KMS-11 (cell line): ENCODE measurements around the gene CACNG4.

Experiments used
- H2AFZ ChIP-seq: fragments of 200-600 bp; sonication (generic); 2 replicates; pipeline ENCODE4 v1.6.1; 2016; ENCODE audit warnings: antibody characterized with exemption, mixed run types, low read depth
- H3K27ac ChIP-seq: fragments of 200-600 bp; sonication (generic); 2 replicates; pipeline ENCODE4 v1.6.1; 2016; ENCODE audit warnings: mild to moderate bottlenecking, mixed run types
- H3K27me3 ChIP-seq: fragments of 200-600 bp; sonication (generic); 2 replicates; pipeline ENCODE4 v1.6.1; 2017; ENCODE audit warnings: mild to moderate bottlenecking, low read depth, mixed run types, moderate library complexity; ENCODE audit not compliant: insufficient read depth
- H3K36me3 ChIP-seq: fragments of 200-600 bp; sonication (generic); 2 replicates; pipeline ENCODE4 v1.6.1; 2017; ENCODE audit warnings: mild to moderate bottlenecking, mixed run types; ENCODE audit not compliant: insufficient read depth
- H3K4me1 ChIP-seq: fragments of 200-600 bp; sonication (generic); 2 replicates; pipeline ENCODE4 v1.6.1; 2016; ENCODE audit warnings: mild to moderate bottlenecking, low read depth, mixed run types; ENCODE audit not compliant: poor library complexity, severe bottlenecking
- H3K4me2 ChIP-seq: fragments of 200-600 bp; sonication (generic); 2 replicates; pipeline ENCODE4 v1.7.0; 2016; ENCODE audit warnings: mild to moderate bottlenecking, mixed run types
- H3K4me3 ChIP-seq: fragments of 200-600 bp; sonication (generic); IDR thresholded peaks from 2 replicates; pipeline ENCODE4 v1.6.1; 2017; ENCODE audit warnings: low read depth, low read length, mixed read lengths; ENCODE audit not compliant: insufficient read depth
- H3K79me2 ChIP-seq: fragments of 200-600 bp; sonication (generic); 2 replicates; pipeline ENCODE4 v1.6.1; 2016; ENCODE audit warnings: low read depth, mixed run types; ENCODE audit not compliant: insufficient read depth
- H3K9ac ChIP-seq: fragments of 200-600 bp; sonication (generic); 2 replicates; pipeline ENCODE4 v1.6.1; 2016; ENCODE audit warnings: mild to moderate bottlenecking, mixed run types
- H4K20me1 ChIP-seq: fragments of 200-600 bp; sonication (generic); 2 replicates; pipeline ENCODE4 v1.6.1; 2016; ENCODE audit warnings: mild to moderate bottlenecking, mixed run types; ENCODE audit not compliant: insufficient read depth
- TF ChIP-seq, protein P1 (sequence below): fragments of 200-600 bp; sonication (generic); conservative IDR thresholded peaks from 2 replicates; pipeline ENCODE4 v1.6.1; 2017; ENCODE audit warnings: low read depth, mild to moderate bottlenecking, antibody characterized with exemption, low read length, moderate library complexity, mixed read lengths

The CACNG4 gene

DNA sequence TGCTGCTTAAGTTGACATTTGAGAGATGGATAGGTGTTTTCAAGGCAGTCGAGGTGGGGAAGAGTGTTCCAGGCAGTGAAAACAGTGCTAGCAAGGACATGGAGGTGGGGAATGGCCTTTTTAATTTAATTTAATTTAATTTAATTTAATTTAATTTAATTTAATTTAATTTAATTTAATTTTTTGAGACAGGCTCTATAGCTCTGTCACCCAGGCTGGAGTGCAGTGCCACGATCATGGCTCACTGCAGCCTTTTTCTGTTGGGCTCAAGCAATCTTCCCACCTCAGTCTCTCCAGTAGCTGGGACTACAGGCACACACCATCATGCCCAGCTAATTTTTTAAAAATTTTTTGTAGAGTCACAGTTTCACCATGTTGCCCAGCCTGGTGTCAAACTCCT lies 32.2 kb upstream of the CACNG4 start:
- no peaks in the 10 kb centered on the region for H3K27me3 ChIP-seq
- H3K4me2 ChIP-seq = no peak overlapping the region
- H3K27ac ChIP-seq = no peak overlapping the region
- no peak overlapping the region for H3K9ac ChIP-seq
- H3K4me3 ChIP-seq = no peak overlapping the region
- no peaks in the 10 kb centered on the region for H4K20me1 ChIP-seq
- no peaks in the 10 kb centered on the region for H3K79me2 ChIP-seq
- TF ChIP-seq, protein P1, sequence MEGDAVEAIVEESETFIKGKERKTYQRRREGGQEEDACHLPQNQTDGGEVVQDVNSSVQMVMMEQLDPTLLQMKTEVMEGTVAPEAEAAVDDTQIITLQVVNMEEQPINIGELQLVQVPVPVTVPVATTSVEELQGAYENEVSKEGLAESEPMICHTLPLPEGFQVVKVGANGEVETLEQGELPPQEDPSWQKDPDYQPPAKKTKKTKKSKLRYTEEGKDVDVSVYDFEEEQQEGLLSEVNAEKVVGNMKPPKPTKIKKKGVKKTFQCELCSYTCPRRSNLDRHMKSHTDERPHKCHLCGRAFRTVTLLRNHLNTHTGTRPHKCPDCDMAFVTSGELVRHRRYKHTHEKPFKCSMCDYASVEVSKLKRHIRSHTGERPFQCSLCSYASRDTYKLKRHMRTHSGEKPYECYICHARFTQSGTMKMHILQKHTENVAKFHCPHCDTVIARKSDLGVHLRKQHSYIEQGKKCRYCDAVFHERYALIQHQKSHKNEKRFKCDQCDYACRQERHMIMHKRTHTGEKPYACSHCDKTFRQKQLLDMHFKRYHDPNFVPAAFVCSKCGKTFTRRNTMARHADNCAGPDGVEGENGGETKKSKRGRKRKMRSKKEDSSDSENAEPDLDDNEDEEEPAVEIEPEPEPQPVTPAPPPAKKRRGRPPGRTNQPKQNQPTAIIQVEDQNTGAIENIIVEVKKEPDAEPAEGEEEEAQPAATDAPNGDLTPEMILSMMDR = no peak
- H3K36me3 ChIP-seq = no peaks in the 10 kb centered on the region
- H3K4me1 ChIP-seq = no peaks in the 10 kb centered on the region
- H2AFZ ChIP-seq = no peak overlapping the region

DNA sequence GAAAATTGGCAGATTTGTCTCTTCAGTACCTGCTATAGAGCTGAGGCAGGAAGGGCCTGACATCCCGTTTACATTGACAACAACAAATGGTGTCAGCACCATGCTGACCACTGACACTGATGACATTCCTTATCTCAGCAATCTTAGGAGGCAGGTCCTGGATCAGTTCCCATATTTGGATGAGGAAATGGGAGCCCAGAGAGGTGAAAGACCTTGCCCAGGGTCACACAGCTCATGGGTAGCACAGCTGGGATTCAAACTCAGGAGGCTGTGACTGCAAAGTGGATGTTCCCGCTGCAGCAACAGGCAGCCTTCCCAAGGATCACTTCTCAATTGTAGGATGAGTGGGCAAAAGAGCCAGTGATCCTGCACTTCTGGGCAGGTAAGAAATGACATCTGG lies 30.5 kb upstream of the CACNG4 start:
- no peak overlapping the region for H3K9ac ChIP-seq
- no peak overlapping the region for H3K27ac ChIP-seq
- H3K4me1 ChIP-seq = no peaks in the 10 kb centered on the region
- no peaks in the 10 kb centered on the region for H4K20me1 ChIP-seq
- no peak overlapping the region for H3K4me3 ChIP-seq
- no peaks in the 10 kb centered on the region for H3K36me3 ChIP-seq
- H3K27me3 ChIP-seq = no peaks in the 10 kb centered on the region
- H2AFZ ChIP-seq = no peak overlapping the region
- H3K79me2 ChIP-seq = no peaks in the 10 kb centered on the region
- H3K4me2 ChIP-seq = no peak overlapping the region
- TF ChIP-seq, protein P1 = no peak

DNA sequence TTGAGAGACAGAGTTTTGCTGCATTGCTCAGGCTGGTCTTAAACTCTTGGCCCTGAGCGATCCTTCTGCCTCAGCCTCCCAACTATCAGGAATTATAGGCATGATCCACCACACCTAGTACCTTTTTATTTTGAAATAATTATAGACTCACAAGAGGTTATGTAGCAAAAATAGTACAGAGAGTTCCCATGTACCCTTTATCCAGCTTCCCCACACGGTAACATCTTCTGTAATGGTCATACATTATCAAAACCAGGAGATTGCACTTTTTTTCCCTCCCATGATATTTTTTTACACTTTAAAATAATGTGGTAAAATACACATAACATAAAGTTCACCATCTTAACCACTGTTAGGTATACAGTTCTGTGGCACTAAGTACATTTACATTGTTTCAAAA lies 28.8 kb upstream of the CACNG4 start:
- no peak overlapping the region for H3K9ac ChIP-seq
- H3K36me3 ChIP-seq = no peaks in the 10 kb centered on the region
- no peaks in the 10 kb centered on the region for H3K27me3 ChIP-seq
- H3K4me3 ChIP-seq = no peak overlapping the region
- H2AFZ ChIP-seq = no peak overlapping the region
- no peaks in the 10 kb centered on the region for H3K4me1 ChIP-seq
- no peaks in the 10 kb centered on the region for H3K79me2 ChIP-seq
- no peaks in the 10 kb centered on the region for H4K20me1 ChIP-seq
- TF ChIP-seq, protein P1 = no peak
- no peak overlapping the region for H3K4me2 ChIP-seq
- H3K27ac ChIP-seq = no peak overlapping the region

DNA sequence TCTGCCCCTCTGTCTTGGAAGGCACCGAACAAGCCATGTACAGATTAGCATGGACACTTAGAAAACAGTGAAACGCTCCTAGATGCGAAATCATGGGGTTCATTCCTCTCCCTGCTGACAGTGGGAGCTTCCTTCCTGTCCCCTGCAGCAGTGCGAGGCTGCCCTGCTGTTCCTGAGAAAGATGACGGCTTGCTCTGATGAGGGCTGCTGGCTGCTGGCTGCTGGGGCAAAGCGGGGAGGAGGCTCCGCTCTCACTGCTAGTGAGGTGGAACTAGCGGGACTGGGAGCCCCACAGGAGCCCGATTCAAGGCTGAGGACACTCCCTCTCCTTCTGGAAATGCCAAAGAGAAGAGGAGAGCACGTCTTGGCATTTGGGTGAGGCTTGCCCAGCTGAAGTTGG lies 25.9 kb upstream of the CACNG4 start:
- no peak overlapping the region for H2AFZ ChIP-seq
- no peaks in the 10 kb centered on the region for H3K36me3 ChIP-seq
- H3K27ac ChIP-seq = no peak overlapping the region
- TF ChIP-seq, protein P1 = no peak
- no peaks in the 10 kb centered on the region for H4K20me1 ChIP-seq
- H3K27me3 ChIP-seq = no peaks in the 10 kb centered on the region
- H3K4me1 ChIP-seq = no peaks in the 10 kb centered on the region
- H3K9ac ChIP-seq = no peak overlapping the region
- no peaks in the 10 kb centered on the region for H3K79me2 ChIP-seq
- H3K4me3 ChIP-seq = no peak overlapping the region
- no peak overlapping the region for H3K4me2 ChIP-seq
